Fibroblast of villous mesenchyme (primary cell): ENCODE results near the gene PLA2G2C. TPM values are rescaled to one million over a fixed set of nuclear protein-coding genes. Genes with fewer than 3 reads are reported as not detected.

Source experiments
- DNase-seq: peaks from one replicate; pipeline ENCODE4 v3.0.0-alpha.2; 2010; ENCODE audit warnings: low read depth
- H3K4me3 ChIP-seq: 2 replicates; pipeline ENCODE4 v1.5.1; 2011; ENCODE audit warnings: low read depth, mild to moderate bottlenecking, low read length
- CTCF ChIP-seq: IDR thresholded peaks from 2 replicates; pipeline ENCODE4 v1.5.1; 2012; ENCODE audit warnings: low read depth, mild to moderate bottlenecking, low read length; ENCODE audit not compliant: insufficient read depth
- total RNA-seq: library from RNA; depleted of rRNA; stranded (reverse); fragments of >200 nt; gene quantifications from 2 replicates; pipeline ENCODE4 v1.2.3, GENCODE V29; 2012

The PLA2G2C gene
- total RNA-seq, 1 donor, result not detected

- no peak for DNase-seq
- peak; percentile 37 for TF ChIP-seq CTCF
- H3K4me3 ChIP-seq, result no peak overlapping the region
Measured at GRCh38 chr1:20216574-20216973, 30.3 kb upstream of the PLA2G2C start.

DNA sequence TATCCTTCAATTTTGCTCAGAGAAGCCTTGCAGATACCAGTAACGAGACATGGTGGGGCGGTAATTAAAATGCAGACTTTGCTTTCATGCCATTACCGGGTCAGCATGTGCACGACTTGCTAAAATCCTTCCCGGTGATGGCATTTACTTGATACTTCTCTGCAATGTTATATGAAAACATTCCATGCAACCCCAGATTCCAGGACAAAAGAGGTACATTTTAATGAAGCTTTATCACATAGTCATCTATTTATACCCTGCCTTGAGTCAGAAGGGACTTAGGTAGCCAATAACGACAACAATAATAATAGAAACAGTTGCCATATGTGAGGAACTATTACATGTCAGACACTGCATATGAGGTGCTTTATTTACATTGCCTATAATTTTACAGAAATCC, 29.4 kb upstream of the PLA2G2C start:
- no peak for TF ChIP-seq CTCF
- H3K4me3 ChIP-seq, result no peak overlapping the region
- DNase-seq, result no peak

- no peak overlapping the region for H3K4me3 ChIP-seq
- peak; percentile 50 for DNase-seq
- peak; percentile 82 for TF ChIP-seq CTCF
Measured at GRCh38 chr1:20212685-20213331, 26.5 kb upstream of the PLA2G2C start.

DNA sequence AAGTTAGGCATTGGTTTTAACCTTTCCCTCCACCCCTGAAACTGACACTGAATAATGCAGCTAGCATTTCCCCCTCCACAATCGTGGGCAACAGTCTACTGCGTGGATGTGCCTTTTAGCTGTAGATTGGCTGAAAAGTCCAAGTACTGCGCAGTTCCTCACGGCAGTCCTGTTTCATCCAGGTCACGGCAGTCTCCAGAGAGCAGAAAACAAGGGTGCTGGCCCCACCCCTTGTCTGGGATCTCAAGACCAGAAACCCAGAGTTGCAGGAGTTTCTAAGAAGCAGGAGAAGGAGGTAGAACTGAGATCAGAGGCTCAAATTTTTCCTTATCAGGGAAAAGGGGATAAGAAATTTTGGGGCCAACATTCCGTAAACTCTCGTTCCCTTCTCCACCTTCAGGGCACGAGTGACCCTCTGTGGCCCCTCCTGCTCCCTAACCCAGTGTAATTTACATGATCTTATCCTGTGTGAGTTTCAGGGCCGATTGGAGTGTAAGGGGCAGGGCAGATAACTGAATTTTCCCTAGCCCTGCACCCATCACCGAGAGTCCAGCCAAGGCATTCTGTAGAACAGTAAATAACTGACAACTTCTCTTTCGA, 25.9 kb upstream of the PLA2G2C start:
- no peak for TF ChIP-seq CTCF
- no peak overlapping the region for H3K4me3 ChIP-seq
- no peak for DNase-seq

- no peak for DNase-seq
- H3K4me3 ChIP-seq, result no peak overlapping the region
- TF ChIP-seq CTCF, result no peak
Measured at GRCh38 chr1:20211511-20211931, 25.2 kb upstream of the PLA2G2C start.

- no peak for DNase-seq
- no peak overlapping the region for H3K4me3 ChIP-seq
Measured at GRCh38 chr1:20210736-20211460, 24.6 kb upstream of the PLA2G2C start.

More at GRCh38 chr1:20210736-20211460, 24.6 kb upstream of the PLA2G2C start:
- TF ChIP-seq CTCF, result no peak
